SK-N-SH treated with all-trans-retinoic acid at 6 μM for 48 hours (cell line): ENCODE results near the gene SART3.

Experiments
- ATAC-seq: fragments of 200-7000 bp; cut with Tn5 transposase; 3 replicates; pipeline ENCODE4 v1.9.1; 2020; ENCODE audit warnings: mild to moderate bottlenecking, moderate library complexity
- ARNTL ChIP-seq: fragments of 450-650 bp; formaldehyde crosslinking; IDR thresholded peaks from 2 replicates; pipeline ENCODE4 v1.5.0; 2020; ENCODE audit warnings: low read depth, mild to moderate bottlenecking, moderate library complexity, borderline replicate concordance
- BACH2 ChIP-seq: fragments of 250-450 bp; sonication (Bioruptor Pico); IDR thresholded peaks from 2 replicates; pipeline ENCODE4 v1.9.0; 2021; ENCODE audit warnings: mild to moderate bottlenecking, borderline replicate concordance
- CREB5 ChIP-seq: fragments of 250-450 bp; sonication (Bioruptor Pico); IDR thresholded peaks from 2 replicates; pipeline ENCODE4 v1.5.1; 2020; ENCODE audit warnings: low read depth, mild to moderate bottlenecking, moderate library complexity
- CSDC2 ChIP-seq: fragments of 250-450 bp; sonication (Bioruptor Pico); IDR thresholded peaks from 2 replicates; pipeline ENCODE4 v1.5.0; 2020; ENCODE audit warnings: mild to moderate bottlenecking, moderate library complexity
- CSRNP3 ChIP-seq: fragments of 250-450 bp; sonication (Bioruptor Pico); IDR thresholded peaks from 2 replicates; pipeline ENCODE4 v1.5.1; 2021; ENCODE audit warnings: mild to moderate bottlenecking, moderate library complexity
- GLIS3 ChIP-seq: fragments of 250-450 bp; sonication (Bioruptor Pico); IDR thresholded peaks from 2 replicates; pipeline ENCODE4 v1.5.0; 2020; ENCODE audit warnings: mild to moderate bottlenecking, moderate library complexity
- ISL1 ChIP-seq: fragments of 250-450 bp; sonication (Bioruptor Pico); IDR thresholded peaks from 2 replicates; pipeline ENCODE4 v2.1.2; 2022; ENCODE audit warnings: mild to moderate bottlenecking, moderate library complexity
- OSR1 ChIP-seq: fragments of 250-450 bp; sonication (Bioruptor Pico); IDR thresholded peaks from 2 replicates; pipeline ENCODE4 v1.8.0; 2022; ENCODE audit warnings: moderate library complexity, mild to moderate bottlenecking, inconsistent platforms
- PPARA ChIP-seq: fragments of 250-450 bp; sonication (Bioruptor Pico); IDR thresholded peaks from 2 replicates; pipeline ENCODE4 v1.5.0; 2020; ENCODE audit warnings: mild to moderate bottlenecking, borderline replicate concordance
- RARB ChIP-seq: fragments of 250-450 bp; sonication (Bioruptor Pico); IDR thresholded peaks from 2 replicates; pipeline ENCODE4 v1.8.0; 2021; ENCODE audit warnings: mild to moderate bottlenecking, moderate library complexity
- SNAI2 ChIP-seq: fragments of 250-450 bp; sonication (Bioruptor Pico); IDR thresholded peaks from 2 replicates; pipeline ENCODE4 v1.5.0; 2020; ENCODE audit warnings: mild to moderate bottlenecking, moderate library complexity
- TCF4 ChIP-seq: fragments of 250-450 bp; sonication (Bioruptor Pico); IDR thresholded peaks from 2 replicates; pipeline ENCODE4 v1.8.0; 2021; ENCODE audit warnings: mild to moderate bottlenecking, moderate library complexity, borderline replicate concordance
- TOX ChIP-seq: fragments of 250-450 bp; sonication (Bioruptor Pico); IDR thresholded peaks from 2 replicates; pipeline ENCODE4 v1.8.0; 2021; ENCODE audit warnings: mild to moderate bottlenecking, moderate library complexity, borderline replicate concordance
- TSHZ2 ChIP-seq: fragments of 250-450 bp; sonication (Bioruptor Pico); IDR thresholded peaks from 2 replicates; pipeline ENCODE4 v1.5.0; 2020; ENCODE audit warnings: mild to moderate bottlenecking, moderate library complexity
- ZFP3 ChIP-seq: fragments of 250-450 bp; sonication (Bioruptor Pico); IDR thresholded peaks from 2 replicates; pipeline ENCODE4 v1.5.0; 2020; ENCODE audit warnings: mild to moderate bottlenecking, moderate library complexity
- ZFP30 ChIP-seq: fragments of 450-650 bp; formaldehyde crosslinking; IDR thresholded peaks from 2 replicates; pipeline ENCODE4 v1.5.0; 2022; ENCODE audit warnings: mild to moderate bottlenecking, moderate library complexity
- ZNF70 ChIP-seq: fragments of 450-650 bp; formaldehyde crosslinking; IDR thresholded peaks from 2 replicates; pipeline ENCODE4 v1.5.0; 2020; ENCODE audit warnings: mild to moderate bottlenecking, moderate library complexity
- ZNF8 ChIP-seq: fragments of 450-650 bp; formaldehyde crosslinking; IDR thresholded peaks from 2 replicates; pipeline ENCODE4 v1.5.0; 2020; ENCODE audit warnings: mild to moderate bottlenecking, moderate library complexity
- TF ChIP-seq, protein P1 (sequence below): fragments of 250-450 bp; sonication (Bioruptor Pico); IDR thresholded peaks from 2 replicates; pipeline ENCODE4 v1.8.0; 2020; ENCODE audit warnings: mild to moderate bottlenecking, moderate library complexity, borderline replicate concordance
- TF ChIP-seq, protein P2 (sequence below): fragments of 250-450 bp; sonication (Bioruptor Pico); IDR thresholded peaks from 2 replicates; pipeline ENCODE4 v1.8.0; 2021; ENCODE audit warnings: low read depth, mild to moderate bottlenecking, moderate library complexity, borderline replicate concordance

SART3 gene

GRCh38 chr12:108548954-108549521, 11.9 kb downstream of the SART3 start (continued):
- no peak for TF ChIP-seq TSHZ2 (CRISPR knock-in tag)

GRCh38 chr12:108547686-108548085, 13.3 kb downstream of the SART3 start:
- no peak for ATAC-seq
- TF ChIP-seq TCF4 (CRISPR knock-in tag), result no peak
- no peak for TF ChIP-seq TSHZ2 (CRISPR knock-in tag)
- no peak for TF ChIP-seq ZFP3

- ATAC-seq, result no peak
- TF ChIP-seq ARNTL (CRISPR knock-in tag) (no peak), ZNF70 (CRISPR knock-in tag) (no peak)
These were observed 17.3 kb downstream of the SART3 start for GRCh38 chr12:108543652-108544051.

DNA sequence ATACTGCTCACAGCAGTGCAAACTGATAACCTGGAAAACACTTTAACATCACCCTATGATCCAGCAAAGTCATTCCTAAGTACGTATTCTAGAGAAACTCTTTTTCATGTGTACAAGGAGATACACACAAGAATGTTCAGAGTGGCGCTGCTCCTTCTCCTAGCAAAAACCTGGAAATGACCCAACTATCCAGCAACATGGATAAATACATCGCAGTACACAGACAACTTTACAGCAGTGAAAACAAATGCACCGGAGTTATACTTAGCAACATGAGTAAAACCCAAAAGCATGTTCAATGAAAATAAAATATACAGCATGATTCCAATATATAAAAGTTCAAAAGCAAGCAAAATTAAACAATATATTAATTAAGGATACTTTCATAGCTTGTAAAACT, 18.7 kb downstream of the SART3 start:
- TF ChIP-seq CSDC2 (CRISPR knock-in tag), result no peak
- TF ChIP-seq ZFP30 (CRISPR knock-in tag), result no peak
- TF ChIP-seq RARB (CRISPR knock-in tag), result no peak
- no peak for ATAC-seq

DNA sequence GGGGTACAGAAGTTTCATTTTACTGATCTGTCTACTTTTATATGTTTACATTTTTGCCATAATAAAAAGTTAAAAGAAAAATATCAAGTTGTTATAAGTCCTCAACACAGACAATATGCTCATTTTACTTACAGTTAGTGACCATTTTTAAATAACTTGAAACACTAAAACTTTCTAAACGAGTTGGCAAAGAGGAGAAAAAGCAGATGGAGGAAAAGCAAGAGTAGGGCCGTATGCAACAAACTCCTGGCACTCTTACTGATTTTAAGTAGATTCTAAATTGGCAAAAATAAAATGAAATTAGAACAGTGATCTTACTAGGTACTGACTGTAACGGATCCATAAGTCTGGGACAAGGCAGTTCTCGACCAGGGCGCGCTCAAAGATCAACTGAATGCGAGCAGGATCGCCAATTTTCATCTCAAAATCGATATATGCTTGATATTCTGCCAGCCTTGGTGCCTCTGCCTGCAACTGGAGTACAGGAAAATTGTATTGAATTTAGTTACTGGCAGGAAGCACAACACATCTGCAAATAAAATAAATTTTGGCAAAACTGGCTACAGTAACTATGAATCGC, 22.3 kb downstream of the SART3 start:
- ATAC-seq, result no peak
- TF ChIP-seq ZNF8 (CRISPR knock-in tag) (no peak), TOX (CRISPR knock-in tag) (no peak), BACH2 (CRISPR knock-in tag) (no peak), CSRNP3 (no peak), GLIS3 (CRISPR knock-in tag) (no peak), CREB5 (CRISPR knock-in tag) (no peak), OSR1 (CRISPR knock-in tag) (no peak), ISL1 (CRISPR knock-in tag) (no peak)

GRCh38 chr12:108538146-108538545, 22.8 kb downstream of the SART3 start:
- no peak for ATAC-seq
- TF ChIP-seq SNAI2 (no peak), PPARA (CRISPR knock-in tag) (no peak), CREB5 (CRISPR knock-in tag) (no peak), BACH2 (CRISPR knock-in tag) (no peak), ZNF8 (CRISPR knock-in tag) (no peak), GLIS3 (CRISPR knock-in tag) (no peak)
- TF ChIP-seq, protein P1, sequence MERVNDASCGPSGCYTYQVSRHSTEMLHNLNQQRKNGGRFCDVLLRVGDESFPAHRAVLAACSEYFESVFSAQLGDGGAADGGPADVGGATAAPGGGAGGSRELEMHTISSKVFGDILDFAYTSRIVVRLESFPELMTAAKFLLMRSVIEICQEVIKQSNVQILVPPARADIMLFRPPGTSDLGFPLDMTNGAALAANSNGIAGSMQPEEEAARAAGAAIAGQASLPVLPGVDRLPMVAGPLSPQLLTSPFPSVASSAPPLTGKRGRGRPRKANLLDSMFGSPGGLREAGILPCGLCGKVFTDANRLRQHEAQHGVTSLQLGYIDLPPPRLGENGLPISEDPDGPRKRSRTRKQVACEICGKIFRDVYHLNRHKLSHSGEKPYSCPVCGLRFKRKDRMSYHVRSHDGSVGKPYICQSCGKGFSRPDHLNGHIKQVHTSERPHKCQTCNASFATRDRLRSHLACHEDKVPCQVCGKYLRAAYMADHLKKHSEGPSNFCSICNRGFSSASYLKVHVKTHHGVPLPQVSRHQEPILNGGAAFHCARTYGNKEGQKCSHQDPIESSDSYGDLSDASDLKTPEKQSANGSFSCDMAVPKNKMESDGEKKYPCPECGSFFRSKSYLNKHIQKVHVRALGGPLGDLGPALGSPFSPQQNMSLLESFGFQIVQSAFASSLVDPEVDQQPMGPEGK, result no peak
- TF ChIP-seq, protein P2, sequence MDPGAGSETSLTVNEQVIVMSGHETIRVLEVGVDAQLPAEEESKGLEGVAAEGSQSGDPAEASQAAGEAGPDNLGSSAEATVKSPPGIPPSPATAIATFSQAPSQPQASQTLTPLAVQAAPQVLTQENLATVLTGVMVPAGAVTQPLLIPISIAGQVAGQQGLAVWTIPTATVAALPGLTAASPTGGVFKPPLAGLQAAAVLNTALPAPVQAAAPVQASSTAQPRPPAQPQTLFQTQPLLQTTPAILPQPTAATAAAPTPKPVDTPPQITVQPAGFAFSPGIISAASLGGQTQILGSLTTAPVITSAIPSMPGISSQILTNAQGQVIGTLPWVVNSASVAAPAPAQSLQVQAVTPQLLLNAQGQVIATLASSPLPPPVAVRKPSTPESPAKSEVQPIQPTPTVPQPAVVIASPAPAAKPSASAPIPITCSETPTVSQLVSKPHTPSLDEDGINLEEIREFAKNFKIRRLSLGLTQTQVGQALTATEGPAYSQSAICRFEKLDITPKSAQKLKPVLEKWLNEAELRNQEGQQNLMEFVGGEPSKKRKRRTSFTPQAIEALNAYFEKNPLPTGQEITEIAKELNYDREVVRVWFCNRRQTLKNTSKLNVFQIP, result no peak
